ENCODE measurements around the gene SLC35G6.
"Not testable (repeated sequence)": the region's sequence is repeated elsewhere in the genome, so short reads cannot be mapped to it uniquely, and the experiment has no call there.

Gene SLC35G6

GRCh38 chr17:7460850-7461660 lies 20.2 kb upstream of the SLC35G6 start:
- no peak for DNase-seq (ENCODE audit: low read depth in 2 of 2)

- no peak for DNase-seq (ENCODE audit: low read depth in 2 of 2)
Observed at GRCh38 chr17:7462474-7463371, 18.5 kb upstream of the SLC35G6 start.

GRCh38 chr17:7463372-7463846 lies 17.8 kb upstream of the SLC35G6 start:
- no peak for DNase-seq (ENCODE audit: low read depth in 2 of 2)

- no peak for DNase-seq (ENCODE audit: low read depth in 2 of 2)
Observed at GRCh38 chr17:7464081-7464480, 17.2 kb upstream of the SLC35G6 start.

- DNase-seq (ENCODE audit: low read depth in 2 of 2) = no peak
Observed at GRCh38 chr17:7465597-7466275, 15.5 kb upstream of the SLC35G6 start.

GRCh38 chr17:7466318-7466638 lies 15.0 kb upstream of the SLC35G6 start:
- no peak for DNase-seq (ENCODE audit: low read depth in 2 of 2)

GRCh38 chr17:7466639-7467341 lies 14.5 kb upstream of the SLC35G6 start:
- no peak for DNase-seq (ENCODE audit: low read depth in 2 of 2)

- DNase-seq (ENCODE audit: low read depth in 2 of 2) = no peak
Observed at GRCh38 chr17:7467498-7467897, 13.7 kb upstream of the SLC35G6 start.

GRCh38 chr17:7468290-7468689 lies 13.0 kb upstream of the SLC35G6 start:
- DNase-seq (ENCODE audit: low read depth in 2 of 2) = no peak

- DNase-seq (ENCODE audit: low read depth in 2 of 2) = no peak
Observed at GRCh38 chr17:7468804-7469389, 12.3 kb upstream of the SLC35G6 start.

- DNase-seq (ENCODE audit: low read depth in 2 of 2) = not testable (repeated sequence)
Observed at GRCh38 chr17:7469843-7470242, 11.4 kb upstream of the SLC35G6 start.

GRCh38 chr17:7470457-7470973 lies 10.7 kb upstream of the SLC35G6 start:
- DNase-seq (ENCODE audit: low read depth in 2 of 2) = not testable (repeated sequence)

GRCh38 chr17:7471729-7472128 lies 9.5 kb upstream of the SLC35G6 start:
- no peak for DNase-seq (ENCODE audit: low read depth in 2 of 2)

- not testable (repeated sequence) for DNase-seq (ENCODE audit: low read depth in 2 of 2)
Observed at GRCh38 chr17:7474767-7475166, 6.5 kb upstream of the SLC35G6 start.

- no peak for DNase-seq (ENCODE audit: low read depth in 2 of 2)
Observed at GRCh38 chr17:7475764-7476422, 5.4 kb upstream of the SLC35G6 start.

- DNase-seq (ENCODE audit: low read depth in 2 of 2) = no peak
Observed at GRCh38 chr17:7476494-7476893, 4.8 kb upstream of the SLC35G6 start.

- DNase-seq (ENCODE audit: low read depth in 2 of 2) = no peak
Observed at GRCh38 chr17:7476951-7477350, 4.3 kb upstream of the SLC35G6 start.

GRCh38 chr17:7477392-7478275 lies 3.6 kb upstream of the SLC35G6 start:
- DNase-seq (ENCODE audit: low read depth in 2 of 2) = no peak

Measured in activated CD8-positive, alpha-beta memory T cell treated with anti-CD3 and anti-CD28 coated beads for 4 hours (primary cell).